DOHH2 (cell line): ENCODE measurements around the gene CDH4.

ENCODE experiments used
- CTCF ChIP-seq: fragments of 200-600 bp; sonication (generic); IDR thresholded peaks from one replicate; pipeline ENCODE4 v1.5.1; 2014; ENCODE audit warnings: antibody characterized with exemption, mild to moderate bottlenecking, low read depth, low read length; ENCODE audit not compliant: poor library complexity, severe bottlenecking
- EZH2phosphoT487 ChIP-seq: fragments of 200-600 bp; sonication (generic); IDR thresholded peaks from 2 replicates; pipeline ENCODE4 v1.6.1; 2017; ENCODE audit warnings: borderline replicate concordance, mild to moderate bottlenecking, antibody characterized with exemption, low read length, moderate library complexity, mixed read lengths

DNA sequence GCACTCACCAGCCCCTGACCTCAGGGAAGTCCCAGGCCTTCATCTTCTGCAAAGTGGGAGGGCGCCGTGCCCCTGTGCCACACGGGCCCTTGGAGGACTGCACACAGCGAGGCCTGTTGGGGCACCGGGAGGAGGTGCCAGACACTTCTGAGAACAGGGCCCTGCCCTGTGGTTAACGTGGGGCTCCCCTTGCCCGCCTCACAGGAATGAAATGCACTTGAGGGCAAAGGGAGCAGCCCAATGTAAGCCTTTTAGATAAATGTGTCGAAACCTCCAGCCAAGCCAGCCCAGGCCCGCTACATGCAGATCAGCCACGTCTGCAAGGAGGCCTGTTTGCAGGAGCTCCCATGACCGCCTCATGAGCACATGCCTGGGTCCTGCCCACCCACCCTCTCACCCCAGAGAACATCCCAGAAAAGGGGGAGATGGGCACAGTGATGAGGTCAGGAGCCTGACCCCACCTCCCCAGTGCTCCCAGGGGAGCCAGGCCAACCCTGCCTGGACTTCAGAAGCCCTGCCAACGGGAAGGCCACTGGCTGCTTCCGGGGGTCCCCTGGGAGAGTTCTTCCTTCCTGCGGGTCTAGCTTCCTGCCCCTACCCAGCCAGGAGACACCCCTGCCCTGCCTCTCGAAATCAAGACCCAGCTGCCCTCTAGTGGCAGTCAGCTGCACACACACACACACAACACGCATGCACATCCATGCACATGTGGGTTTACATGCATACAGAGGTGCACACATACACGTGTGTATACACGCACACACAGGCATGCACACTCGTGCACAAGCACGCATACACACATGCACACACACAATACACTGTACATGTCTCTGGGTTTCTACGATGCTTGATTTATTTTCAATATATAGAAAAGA is 634.9 kb downstream of the CDH4 start:
- TF ChIP-seq CTCF (peak; percentile 92), EZH2phosphoT487 (no peak)
